ENCODE data around the gene VWA3A. TPM values are rescaled to one million over a fixed set of nuclear protein-coding genes. Genes with fewer than 3 reads are reported as not detected.
A peak's percentile ranks its signal among the peaks of the same experiment; 100 is the strongest.

VWA3A gene
- polyA plus RNA-seq, 6 donors from 2014 or later = 0.08 TPM; not detected in 5

DNA sequence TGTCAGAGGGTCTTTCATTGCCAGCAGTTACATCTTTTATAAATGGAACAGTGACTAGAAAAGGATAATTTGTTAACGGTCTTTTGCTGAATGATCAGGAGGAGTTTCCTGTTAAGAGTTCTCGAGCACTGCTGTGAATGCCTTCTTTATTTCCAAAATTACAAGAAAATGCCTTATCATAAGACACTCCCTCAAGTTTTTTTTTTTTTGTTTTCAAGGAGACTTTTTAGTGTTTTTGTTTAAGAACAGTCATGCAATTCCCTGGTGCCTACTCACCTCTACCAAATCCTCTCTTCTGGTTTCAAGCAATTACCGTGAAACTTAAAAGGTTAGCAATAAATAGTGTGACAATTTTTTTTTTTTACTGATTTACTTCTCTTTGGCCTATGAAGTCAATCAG is 19.0 kb upstream of the VWA3A start:
- DNase-seq = no peak
- Mint-ChIP-seq H3K4me1 (peaks cover 0 to 5% (median 5%) of the 10 kb centered on the region in 3 donors), H3K36me3 (no peaks in the 10 kb centered on the region), H3K27me3 (no peaks in the 10 kb centered on the region), H3K9me3 (no peaks in the 10 kb centered on the region), H3K27ac (peak overlapping the region in 1 of 6 donors; percentile 60), H3K4me3 (no peak overlapping the region)
- ATAC-seq (ENCODE audit: low read depth in 2 of 2) = no peak

DNA sequence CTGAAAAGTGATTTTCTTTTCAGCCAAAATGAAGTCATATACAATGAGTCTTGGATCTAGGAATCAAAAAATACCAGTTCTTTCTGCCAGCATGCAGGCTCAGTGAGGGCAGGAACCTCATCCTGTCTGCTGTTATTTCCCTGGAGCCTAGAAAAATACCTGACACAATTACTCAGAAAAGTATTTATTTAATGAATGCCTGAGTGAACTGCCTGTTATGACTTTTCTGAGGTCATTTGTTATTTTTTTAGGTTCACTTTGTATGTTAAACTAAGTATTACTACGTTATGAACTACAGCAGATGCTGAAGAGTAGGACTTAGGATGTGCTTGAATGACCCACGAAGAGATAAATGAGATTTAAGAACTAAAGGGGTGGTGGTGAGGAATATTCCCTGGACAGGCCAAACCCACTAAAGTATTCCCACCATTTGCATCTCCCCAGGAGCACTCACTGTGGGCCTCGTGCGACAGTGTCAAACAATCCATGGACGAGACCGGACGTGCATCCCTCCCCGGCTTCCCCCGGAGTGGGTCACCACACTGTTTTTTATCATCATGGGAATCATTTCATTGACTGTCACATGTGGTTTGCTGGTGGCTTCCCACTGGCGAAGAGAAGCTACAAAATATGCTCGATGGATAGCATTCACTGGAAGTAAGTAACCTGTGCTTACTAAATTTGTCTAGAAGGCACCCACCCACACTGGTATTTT is 17.1 kb upstream of the VWA3A start:
- Mint-ChIP-seq H3K4me3 (no peak overlapping the region), H3K27ac (peak overlapping the region in 1 of 6 donors; percentile 24), H3K36me3 (no peaks in the 10 kb centered on the region), H3K27me3 (no peaks in the 10 kb centered on the region), H3K4me1 (peaks cover 0 to 5% (median 5%) of the 10 kb centered on the region in 3 donors), H3K9me3 (no peaks in the 10 kb centered on the region)
- ATAC-seq (ENCODE audit: low read depth in 2 of 2) = no peak
- DNase-seq = no peak

DNA sequence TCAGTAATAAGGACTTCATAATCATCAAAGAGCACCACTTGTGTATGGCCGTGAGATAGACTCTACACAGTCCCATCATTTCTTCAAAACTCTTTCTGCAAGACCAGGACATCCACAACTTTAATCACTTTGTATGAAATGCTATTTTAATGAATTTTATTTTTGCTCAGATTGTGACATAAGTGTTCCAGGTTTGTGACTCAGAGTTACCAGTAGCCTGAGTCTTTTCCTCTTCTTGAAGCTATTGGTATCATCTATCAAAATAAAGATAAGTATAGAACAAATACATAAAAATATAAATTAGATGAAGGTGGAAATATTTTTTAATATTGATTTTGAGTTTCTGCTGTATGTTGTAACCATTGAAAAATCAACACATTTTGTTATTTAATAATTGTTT is 16.6 kb upstream of the VWA3A start:
- Mint-ChIP-seq H3K27ac (no peak overlapping the region), H3K36me3 (no peaks in the 10 kb centered on the region), H3K27me3 (no peaks in the 10 kb centered on the region), H3K4me3 (no peak overlapping the region), H3K9me3 (no peaks in the 10 kb centered on the region), H3K4me1 (peaks cover 0 to 5% (median 5%) of the 10 kb centered on the region in 3 donors)
- ATAC-seq (ENCODE audit: low read depth in 2 of 2) (no peak), DNase-seq (no peak)

- peak; percentile 66 for DNase-seq
- no peaks in the 10 kb centered on the region for H3K36me3 Mint-ChIP-seq
Observed at GRCh38 chr16:22077700-22078313, 14.5 kb upstream of the VWA3A start.

GRCh38 chr16:22078656-22079055 is 13.7 kb upstream of the VWA3A start:
- Mint-ChIP-seq H3K4me1 (peaks cover 0 to 5% (median 5%) of the 10 kb centered on the region in 3 donors), H3K27me3 (no peaks in the 10 kb centered on the region), H3K36me3 (no peaks in the 10 kb centered on the region), H3K4me3 (no peak overlapping the region), H3K27ac (no peak overlapping the region), H3K9me3 (no peaks in the 10 kb centered on the region)
- ATAC-seq (ENCODE audit: low read depth in 2 of 2) (no peak), DNase-seq (no peak)

More at GRCh38 chr16:22077700-22078313, 14.5 kb upstream of the VWA3A start:
- ATAC-seq (ENCODE audit: low read depth in 2 of 2) = peak; percentile 74 to 92
- H3K9me3 Mint-ChIP-seq = no peaks in the 10 kb centered on the region
- H3K27me3 Mint-ChIP-seq = no peaks in the 10 kb centered on the region
- H3K4me1 Mint-ChIP-seq = peaks cover 0 to 5% (median 5%) of the 10 kb centered on the region in 3 donors
- H3K4me3 Mint-ChIP-seq = no peak overlapping the region
- peak overlapping the region in 1 of 6 donors; percentile 47 for H3K27ac Mint-ChIP-seq

GRCh38 chr16:22081050-22081449 is 11.3 kb upstream of the VWA3A start:
- Mint-ChIP-seq H3K36me3 (peaks cover 4 to 6% of the 10 kb centered on the region in 2 donors), H3K4me1 (peaks cover 0 to 5% (median 0%) of the 10 kb centered on the region in 3 donors), H3K9me3 (no peaks in the 10 kb centered on the region), H3K27ac (no peak overlapping the region), H3K4me3 (no peak overlapping the region), H3K27me3 (no peaks in the 10 kb centered on the region)
- no peak for ATAC-seq (ENCODE audit: low read depth in 2 of 2)
- DNase-seq = no peak

DNA sequence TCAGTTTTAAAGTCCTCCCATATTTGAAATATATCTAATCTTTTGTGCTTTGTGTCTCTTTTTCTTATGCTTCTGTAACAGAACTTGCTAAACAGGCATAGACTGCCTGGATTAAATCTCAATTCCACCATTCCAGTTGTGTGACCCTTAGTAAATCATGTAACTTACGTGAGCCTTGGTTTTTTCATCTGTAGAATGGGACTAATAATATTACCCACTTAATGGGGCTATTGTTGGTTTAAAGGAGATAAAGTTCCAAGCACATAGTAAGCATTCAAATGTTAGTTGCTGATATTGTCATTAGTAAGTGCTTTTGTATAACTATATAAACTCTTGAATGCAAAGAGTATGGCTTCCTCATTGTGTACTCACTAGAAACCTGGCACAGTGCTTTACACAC is 5.9 kb upstream of the VWA3A start:
- H3K9me3 Mint-ChIP-seq = no peaks in the 10 kb centered on the region
- DNase-seq (no peak), ATAC-seq (ENCODE audit: low read depth in 2 of 2) (no peak)
- H3K27me3 Mint-ChIP-seq = no peaks in the 10 kb centered on the region
- peak overlapping the region in 2 of 6 donors; percentile 5 to 18 for H3K27ac Mint-ChIP-seq
- H3K4me3 Mint-ChIP-seq = no peak overlapping the region
- peaks cover 10% of the 10 kb centered on the region in 2 donors for H3K36me3 Mint-ChIP-seq
- peaks cover 0 to 3% (median 3%) of the 10 kb centered on the region in 3 donors for H3K4me1 Mint-ChIP-seq

GRCh38 chr16:22088642-22089041 is 3.7 kb upstream of the VWA3A start:
- Mint-ChIP-seq H3K27ac (no peak overlapping the region), H3K36me3 (peaks cover 10% of the 10 kb centered on the region in 2 donors)
- no peak for ATAC-seq (ENCODE audit: low read depth in 2 of 2)

DNA sequence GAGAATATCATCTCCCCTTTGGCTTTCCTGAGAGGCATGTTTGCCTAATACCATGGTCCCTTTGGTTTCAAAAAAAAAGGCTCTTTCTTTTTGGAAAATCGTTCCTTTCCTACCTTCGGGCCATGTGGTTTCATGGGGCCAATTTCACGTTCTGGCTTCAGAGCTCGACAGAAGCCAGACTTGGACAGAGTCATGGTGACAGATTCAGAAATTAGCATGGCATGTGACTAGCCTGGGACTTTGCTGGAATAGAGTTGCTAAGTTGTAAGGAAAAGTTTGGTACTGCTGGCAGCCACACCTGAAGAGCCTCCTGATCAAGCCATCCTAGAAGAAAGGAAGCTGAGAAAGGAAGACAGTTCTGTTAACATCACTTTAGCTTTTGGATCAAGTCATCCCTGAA is 2.4 kb upstream of the VWA3A start:
- Mint-ChIP-seq H3K27me3 (peaks cover 1 to 3% (median 2%) of the 10 kb centered on the region in 3 donors), H3K9me3 (no peaks in the 10 kb centered on the region), H3K27ac (no peak overlapping the region)

More at GRCh38 chr16:22088642-22089041, 3.7 kb upstream of the VWA3A start:
- H3K4me1 Mint-ChIP-seq = peaks cover 0 to 3% (median 3%) of the 10 kb centered on the region in 3 donors
- no peaks in the 10 kb centered on the region for H3K9me3 Mint-ChIP-seq
- DNase-seq = no peak
- no peaks in the 10 kb centered on the region for H3K27me3 Mint-ChIP-seq
- no peak overlapping the region for H3K4me3 Mint-ChIP-seq

GRCh38 chr16:22091721-22092120 is 620 bp upstream of the VWA3A start:
- Mint-ChIP-seq H3K9me3 (peaks cover 0 to 2% (median 0%) of the 10 kb centered on the region in 7 donors), H3K27me3 (peaks cover 7 to 10% (median 9%) of the 10 kb centered on the region in 3 donors), H3K4me1 (peaks cover 0 to 5% (median 0%) of the 10 kb centered on the region in 3 donors), H3K27ac (no peak overlapping the region), H3K4me3 (no peak overlapping the region), H3K36me3 (no peaks in the 10 kb centered on the region)
- ATAC-seq (ENCODE audit: low read depth in 2 of 2) (no peak), DNase-seq (no peak)

More for the DNA sequence above, 2.4 kb upstream of the VWA3A start:
- H3K36me3 Mint-ChIP-seq = peaks cover 10% of the 10 kb centered on the region in 2 donors
- no peak for ATAC-seq (ENCODE audit: low read depth in 2 of 2)
- no peak for DNase-seq
- peaks cover 0 to 5% (median 3%) of the 10 kb centered on the region in 3 donors for H3K4me1 Mint-ChIP-seq
- no peak overlapping the region for H3K4me3 Mint-ChIP-seq

DNA sequence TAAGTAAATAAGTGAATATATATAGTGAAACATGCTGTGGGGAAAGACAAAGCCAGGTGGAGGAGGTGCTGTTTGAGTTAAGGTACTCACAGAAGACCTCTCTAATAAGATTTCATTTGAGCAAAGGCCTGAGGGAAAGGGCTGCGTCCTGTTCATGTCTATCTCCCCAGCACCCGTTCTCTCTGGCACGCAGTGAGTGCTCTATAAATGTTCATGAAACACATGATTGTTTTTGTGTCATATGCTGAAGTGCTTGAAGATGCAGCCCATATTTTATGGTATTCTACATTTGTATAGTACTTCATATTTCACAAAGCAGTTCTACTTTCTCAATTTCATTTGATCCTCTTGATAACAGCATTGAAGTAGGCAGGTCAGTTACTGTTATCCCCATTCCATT is 990 bp downstream of the VWA3A start:
- peaks cover 0 to 5% (median 0%) of the 10 kb centered on the region in 3 donors for H3K4me1 Mint-ChIP-seq
- H3K36me3 Mint-ChIP-seq = no peaks in the 10 kb centered on the region
- ATAC-seq (ENCODE audit: low read depth in 2 of 2) (no peak), DNase-seq (no peak)
- H3K27me3 Mint-ChIP-seq = peaks cover 10 to 17% (median 12%) of the 10 kb centered on the region in 3 donors
- H3K27ac Mint-ChIP-seq = no peak overlapping the region
- no peak overlapping the region for H3K4me3 Mint-ChIP-seq
- H3K9me3 Mint-ChIP-seq = peaks cover 0 to 2% (median 0%) of the 10 kb centered on the region in 7 donors

GRCh38 chr16:22093996-22094395 is 1.7 kb downstream of the VWA3A start:
- DNase-seq = no peak
- Mint-ChIP-seq H3K36me3 (no peaks in the 10 kb centered on the region), H3K4me3 (no peak overlapping the region), H3K4me1 (peaks cover 0 to 6% (median 2%) of the 10 kb centered on the region in 3 donors), H3K27me3 (peaks cover 12 to 17% (median 12%) of the 10 kb centered on the region in 3 donors), H3K27ac (peak overlapping the region in 1 of 6 donors; percentile 75), H3K9me3 (peaks cover 0 to 2% (median 0%) of the 10 kb centered on the region in 7 donors)
- ATAC-seq (ENCODE audit: low read depth in 2 of 2) = peak in 1 of 2 donors; percentile 43

DNA sequence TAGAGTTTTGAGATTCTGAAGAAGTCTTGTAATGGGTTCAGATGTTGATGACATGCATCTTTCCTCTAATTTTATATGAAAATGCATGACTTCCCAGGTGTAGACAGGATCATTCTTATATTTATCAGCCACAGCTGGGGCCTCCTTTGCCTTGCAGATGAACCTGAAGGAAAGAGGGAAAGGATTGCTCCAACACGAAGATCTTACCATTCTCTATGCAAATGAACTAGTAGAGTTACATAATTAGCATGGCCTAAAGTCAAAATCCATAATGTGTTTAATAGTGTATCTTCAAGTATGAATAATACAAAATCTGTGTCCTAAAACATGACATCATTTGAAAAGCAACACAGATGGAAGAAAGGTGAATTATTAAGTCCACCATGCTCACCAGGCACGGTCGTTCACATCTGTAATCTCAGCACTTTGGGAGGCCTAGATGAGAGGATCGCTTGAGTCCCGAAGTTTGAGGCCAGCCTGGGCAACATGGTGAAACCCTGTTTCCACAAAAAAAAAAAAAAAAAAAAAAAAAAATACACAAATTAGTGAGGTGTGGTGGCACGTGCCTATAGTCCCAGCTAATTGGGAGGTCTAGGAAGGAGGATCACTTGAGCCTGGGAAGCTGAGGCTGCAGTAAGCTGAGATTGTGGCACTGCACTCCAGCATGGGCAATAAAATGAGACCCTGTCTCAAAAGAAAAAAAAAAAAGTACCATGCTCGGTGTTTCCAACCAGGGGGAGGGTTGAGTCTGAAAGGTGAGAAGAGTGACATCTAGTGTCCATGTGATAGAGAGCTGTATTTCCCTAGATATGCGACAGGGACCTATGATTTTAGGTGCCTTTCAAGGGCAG is 6.3 kb downstream of the VWA3A start:
- Mint-ChIP-seq H3K27ac (peak overlapping the region in 2 of 6 donors; percentile 63 to 68), H3K36me3 (no peaks in the 10 kb centered on the region), H3K9me3 (peaks cover 0 to 3% (median 0%) of the 10 kb centered on the region in 7 donors), H3K4me3 (peak overlapping the region in 2 of 8 donors; percentile 16 to 57), H3K27me3 (peaks cover 12 to 17% (median 14%) of the 10 kb centered on the region in 3 donors), H3K4me1 (peaks cover 0 to 5% (median 4%) of the 10 kb centered on the region in 3 donors)
- ATAC-seq (ENCODE audit: low read depth in 2 of 2) (peak; percentile 68 to 78), DNase-seq (peak; percentile 28)
